DMS53 treated with DMSO at 0.1 percent for 48 hours (cell line): Measurements from ENCODE around the gene RPS23.

Experiments used
- DNase-seq: peaks from one replicate; lab custom pipeline; 2025; ENCODE audit not compliant: unreplicated experiment; lab: John Stamatoyannopoulos, UW

RPS23 gene

DNA sequence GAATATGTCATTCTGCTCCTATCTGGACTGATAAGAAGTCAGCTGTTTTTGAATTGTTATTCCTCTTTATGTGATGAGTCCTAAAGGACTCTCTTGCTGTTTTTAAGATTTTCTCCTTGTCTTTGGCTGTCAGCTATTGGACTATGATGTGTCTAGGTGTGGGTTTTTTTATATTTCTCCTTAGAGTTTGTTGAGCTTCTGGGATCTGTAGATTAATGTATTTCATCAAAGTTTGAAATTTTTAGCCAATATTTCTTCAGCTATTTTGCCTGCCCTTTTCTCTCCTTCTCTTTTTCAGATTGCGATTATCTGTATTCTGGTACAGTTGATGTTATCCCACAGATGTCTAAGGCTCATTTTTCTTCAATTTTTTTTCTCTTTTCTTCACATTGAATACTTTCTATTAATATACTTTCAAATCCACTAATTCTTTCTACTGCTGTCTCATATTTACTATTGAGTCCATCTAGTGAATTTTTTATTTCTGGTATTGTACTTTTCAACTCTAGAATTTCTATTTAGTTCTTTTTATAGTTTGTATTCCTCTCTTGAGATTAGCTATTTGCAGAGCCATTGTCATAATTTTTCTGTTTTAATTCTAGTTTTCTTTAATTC, 31.1 kb downstream of the RPS23 start:
- DNase-seq = no peak

DNA sequence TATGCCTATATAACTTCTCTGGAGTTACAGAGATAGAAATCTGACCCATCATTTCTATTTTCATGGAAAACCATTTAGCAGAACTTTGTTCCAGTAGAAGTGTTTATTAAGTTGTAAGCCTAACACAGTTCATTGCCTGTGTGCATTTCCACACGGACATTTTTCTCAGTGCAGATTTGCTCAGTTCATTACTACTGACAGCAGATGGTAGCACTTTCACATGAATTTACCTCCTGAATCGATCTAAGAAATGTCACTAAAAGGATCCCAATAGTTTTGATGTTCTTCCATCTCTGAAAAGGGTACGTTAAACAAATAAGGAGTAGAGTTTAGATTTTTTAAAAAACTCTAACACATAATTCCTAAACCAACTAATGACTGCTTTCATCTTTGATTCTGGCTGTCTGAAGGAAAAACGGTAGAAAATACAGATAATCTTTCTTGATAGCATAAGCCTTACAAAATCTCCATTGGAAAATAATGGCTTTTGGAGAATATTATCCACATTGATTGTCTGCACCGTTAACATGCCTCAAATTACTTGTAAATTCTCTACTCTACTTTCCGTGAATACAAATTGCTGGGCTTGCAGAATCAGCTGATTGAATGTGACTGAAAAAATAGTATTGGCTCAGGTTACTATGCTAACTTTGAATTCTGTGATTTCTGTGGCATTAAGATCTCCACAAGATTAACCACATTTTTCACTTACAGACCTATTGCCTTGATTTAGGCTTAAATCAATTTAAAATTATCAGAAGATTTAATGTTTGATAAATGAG, 33.1 kb downstream of the RPS23 start:
- DNase-seq = no peak

DNA sequence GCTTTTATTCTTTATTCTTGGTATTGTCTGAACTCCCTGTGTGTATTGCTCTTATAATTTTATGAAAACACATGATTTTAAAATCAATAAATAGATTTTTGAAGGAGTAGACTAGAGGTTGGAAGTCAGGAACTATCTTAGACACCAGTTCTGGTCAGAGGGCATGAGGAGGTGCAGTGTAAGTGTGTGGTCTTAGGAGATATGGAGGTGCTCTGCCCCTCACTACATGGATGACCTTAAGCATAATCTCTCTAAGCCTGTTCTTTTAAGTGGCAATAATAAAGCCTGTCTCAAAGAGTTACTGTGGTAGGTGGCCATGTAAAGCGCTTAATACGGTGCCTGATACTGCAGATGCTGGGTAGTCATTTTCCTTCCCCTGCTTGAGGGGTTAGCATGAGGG, 34.0 kb downstream of the RPS23 start:
- DNase-seq = no peak

DNA sequence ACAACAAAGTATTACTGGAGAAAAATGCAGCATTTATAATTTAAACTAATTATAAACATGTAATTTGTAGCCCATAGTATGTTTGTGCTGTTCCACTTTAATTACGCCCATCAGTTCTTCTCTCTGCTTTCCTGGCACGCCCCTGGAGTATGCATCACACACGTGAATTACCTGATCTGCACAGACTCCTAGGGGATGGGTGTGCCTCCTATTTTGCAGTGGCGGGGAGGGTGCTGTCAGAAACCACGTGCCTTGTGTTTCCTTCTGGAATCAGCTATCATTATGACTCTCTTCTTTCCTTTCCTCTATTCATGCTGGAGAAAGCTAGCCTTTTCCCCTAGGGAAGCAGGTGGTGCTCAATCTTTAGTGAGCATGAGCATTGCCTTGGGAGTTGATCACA, 43.3 kb downstream of the RPS23 start:
- DNase-seq = no peak

DNA sequence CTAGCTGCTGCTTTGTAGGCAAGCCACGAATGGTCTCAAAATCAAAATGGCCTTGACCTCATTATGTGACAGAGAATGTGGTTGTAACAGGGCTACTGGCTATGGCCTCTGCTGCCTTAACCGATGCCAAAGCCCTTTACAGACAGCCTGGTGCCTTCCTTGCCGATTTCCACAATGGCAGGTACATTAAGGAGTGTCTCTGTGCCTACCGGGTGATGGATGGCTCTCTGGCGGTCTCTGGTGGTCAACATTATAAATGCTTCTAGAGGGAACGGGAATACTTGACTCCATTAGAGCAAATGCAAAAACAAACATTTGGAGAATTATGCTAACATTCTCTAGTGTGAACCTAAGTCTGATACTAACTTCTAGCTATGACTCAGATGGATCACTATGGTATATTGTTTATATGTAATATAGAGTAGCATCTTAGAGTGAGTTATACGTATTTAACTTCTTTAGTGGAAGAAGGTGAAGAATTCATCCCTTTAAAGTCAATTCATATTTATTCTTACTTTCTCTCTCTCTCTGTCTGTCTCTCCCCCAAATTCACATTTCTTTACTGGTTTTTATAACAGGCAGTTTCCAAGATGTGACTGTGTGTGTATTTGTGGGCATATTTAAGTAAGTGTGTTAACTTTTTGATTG, 52.5 kb downstream of the RPS23 start:
- DNase-seq = peak; percentile 71
